Keratinocyte (primary cell): ENCODE measurements around the gene FAM83D.

Experiments used
- EZH2 ChIP-seq: IDR thresholded peaks from one replicate; pipeline ENCODE4 v1.6.1; 2012; ENCODE audit warnings: inconsistent platforms, mild to moderate bottlenecking, low read length, moderate library complexity
- TF ChIP-seq, protein P1 (sequence below), 3 experiments: IDR thresholded peaks in 1 of 3; conservative IDR thresholded peaks in 1 of 3; optimal IDR thresholded peaks in 1 of 3; 2 replicates in 2 of 3; 3 replicates in 1 of 3; pipeline versions ENCODE3 to v1.5.1; 2011; ENCODE audit warnings: low read length in 3 of 3, mild to moderate bottlenecking in 3 of 3, moderate library complexity in 2 of 3, control low read depth in 1 of 3, inconsistent platforms in 1 of 3; ENCODE audit not compliant: insufficient read depth in 2 of 3; ENCODE audit errors: extremely low read depth in 1 of 3

DNA sequence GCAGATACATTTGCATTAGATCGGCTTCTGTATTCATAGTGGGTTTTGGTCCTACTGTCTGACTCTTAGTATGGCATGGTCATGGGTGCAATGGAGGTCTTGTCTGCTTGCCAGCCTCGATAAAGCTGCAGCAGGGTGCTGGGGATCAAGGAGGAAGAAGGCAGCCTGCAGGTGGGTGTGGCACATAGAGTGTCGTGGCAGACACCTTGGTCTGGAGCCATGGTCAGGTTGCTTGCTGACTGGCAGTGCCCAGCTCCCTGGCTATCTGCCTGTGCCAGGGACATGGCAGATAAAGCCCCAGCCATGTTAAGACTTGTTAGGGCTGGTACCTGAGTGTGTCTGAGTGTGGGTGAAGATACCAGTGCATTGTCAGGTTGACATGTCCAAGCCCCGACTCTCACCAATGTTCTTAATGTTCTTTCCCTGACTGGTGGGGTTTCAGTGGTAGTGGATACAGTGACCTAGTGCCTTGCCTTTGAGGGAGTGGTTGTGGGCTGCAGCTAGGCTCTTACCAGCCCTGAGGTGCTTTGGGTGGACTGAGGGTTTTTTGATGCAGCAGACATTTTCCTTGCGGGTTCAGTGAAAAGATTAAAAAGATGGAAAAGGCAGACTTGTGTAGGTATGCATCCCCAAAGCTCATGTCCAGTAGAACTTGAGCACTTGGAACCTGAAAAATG, 1.8 kb downstream of the FAM83D start:
- TF ChIP-seq, protein P1, sequence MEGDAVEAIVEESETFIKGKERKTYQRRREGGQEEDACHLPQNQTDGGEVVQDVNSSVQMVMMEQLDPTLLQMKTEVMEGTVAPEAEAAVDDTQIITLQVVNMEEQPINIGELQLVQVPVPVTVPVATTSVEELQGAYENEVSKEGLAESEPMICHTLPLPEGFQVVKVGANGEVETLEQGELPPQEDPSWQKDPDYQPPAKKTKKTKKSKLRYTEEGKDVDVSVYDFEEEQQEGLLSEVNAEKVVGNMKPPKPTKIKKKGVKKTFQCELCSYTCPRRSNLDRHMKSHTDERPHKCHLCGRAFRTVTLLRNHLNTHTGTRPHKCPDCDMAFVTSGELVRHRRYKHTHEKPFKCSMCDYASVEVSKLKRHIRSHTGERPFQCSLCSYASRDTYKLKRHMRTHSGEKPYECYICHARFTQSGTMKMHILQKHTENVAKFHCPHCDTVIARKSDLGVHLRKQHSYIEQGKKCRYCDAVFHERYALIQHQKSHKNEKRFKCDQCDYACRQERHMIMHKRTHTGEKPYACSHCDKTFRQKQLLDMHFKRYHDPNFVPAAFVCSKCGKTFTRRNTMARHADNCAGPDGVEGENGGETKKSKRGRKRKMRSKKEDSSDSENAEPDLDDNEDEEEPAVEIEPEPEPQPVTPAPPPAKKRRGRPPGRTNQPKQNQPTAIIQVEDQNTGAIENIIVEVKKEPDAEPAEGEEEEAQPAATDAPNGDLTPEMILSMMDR (optimal IDR thresholded peaks at IDR 0.05 in 1 of 3, IDR thresholded peaks at IDR 0.05 in 1 of 3, conservative IDR thresholded peaks at IDR 0.05 in 1 of 3; ENCODE audit: extremely low read depth in 1 of 3, insufficient read depth in 2 of 3, low read length in 3 of 3), result no peak
- no peak for TF ChIP-seq EZH2
